GM12873 (cell line): ENCODE data around the gene PINK1.

ENCODE experiments used
- TF ChIP-seq, protein P1 (sequence below): IDR thresholded peaks from 2 replicates; pipeline ENCODE4 v1.5.1; 2012; ENCODE audit warnings: low read depth, mild to moderate bottlenecking, moderate library complexity, low read length, control low read depth; ENCODE audit not compliant: insufficient read depth; ENCODE audit errors: missing control alignments

PINK1 gene

DNA sequence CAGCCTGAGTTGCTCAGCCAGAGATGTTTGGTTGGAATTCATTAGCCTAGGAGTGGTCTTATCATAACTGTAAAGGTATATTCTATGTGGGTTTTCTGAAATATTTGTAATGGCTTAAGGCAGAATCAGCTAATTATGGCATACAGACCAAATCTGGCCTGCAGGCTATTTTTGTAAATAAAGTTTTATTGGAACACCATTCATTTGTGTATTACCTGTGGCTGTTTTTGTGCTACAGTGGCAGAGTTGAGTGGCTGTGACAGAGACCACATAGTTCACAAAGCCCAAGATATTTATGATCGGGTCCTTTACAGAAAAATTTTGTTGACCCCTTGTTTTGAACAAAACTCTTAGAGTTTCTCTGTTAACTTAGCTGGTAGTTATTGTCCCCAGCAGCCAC, 35.3 kb downstream of the PINK1 start:
- TF ChIP-seq, protein P1, sequence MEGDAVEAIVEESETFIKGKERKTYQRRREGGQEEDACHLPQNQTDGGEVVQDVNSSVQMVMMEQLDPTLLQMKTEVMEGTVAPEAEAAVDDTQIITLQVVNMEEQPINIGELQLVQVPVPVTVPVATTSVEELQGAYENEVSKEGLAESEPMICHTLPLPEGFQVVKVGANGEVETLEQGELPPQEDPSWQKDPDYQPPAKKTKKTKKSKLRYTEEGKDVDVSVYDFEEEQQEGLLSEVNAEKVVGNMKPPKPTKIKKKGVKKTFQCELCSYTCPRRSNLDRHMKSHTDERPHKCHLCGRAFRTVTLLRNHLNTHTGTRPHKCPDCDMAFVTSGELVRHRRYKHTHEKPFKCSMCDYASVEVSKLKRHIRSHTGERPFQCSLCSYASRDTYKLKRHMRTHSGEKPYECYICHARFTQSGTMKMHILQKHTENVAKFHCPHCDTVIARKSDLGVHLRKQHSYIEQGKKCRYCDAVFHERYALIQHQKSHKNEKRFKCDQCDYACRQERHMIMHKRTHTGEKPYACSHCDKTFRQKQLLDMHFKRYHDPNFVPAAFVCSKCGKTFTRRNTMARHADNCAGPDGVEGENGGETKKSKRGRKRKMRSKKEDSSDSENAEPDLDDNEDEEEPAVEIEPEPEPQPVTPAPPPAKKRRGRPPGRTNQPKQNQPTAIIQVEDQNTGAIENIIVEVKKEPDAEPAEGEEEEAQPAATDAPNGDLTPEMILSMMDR, result no peak

DNA sequence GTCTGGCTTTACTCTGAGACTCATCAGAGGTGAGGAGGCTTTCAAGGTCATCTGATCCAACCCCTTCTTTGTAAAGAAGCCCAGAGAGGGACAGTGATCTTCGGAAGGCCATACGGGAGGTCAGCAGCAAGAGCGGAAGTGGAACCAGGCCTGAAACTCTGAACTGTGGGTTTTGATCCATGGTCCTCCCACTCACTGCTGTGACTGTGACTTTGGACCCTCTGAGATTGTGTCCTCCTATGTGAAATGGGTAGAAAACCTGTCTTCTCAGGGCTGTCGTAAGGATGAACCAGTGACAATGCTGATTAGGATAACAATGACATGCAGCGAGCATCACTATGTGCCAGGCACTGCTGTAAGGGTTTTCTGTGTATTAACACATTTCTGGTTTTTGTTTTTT, 37.7 kb downstream of the PINK1 start:
- TF ChIP-seq, protein P1, result no peak

DNA sequence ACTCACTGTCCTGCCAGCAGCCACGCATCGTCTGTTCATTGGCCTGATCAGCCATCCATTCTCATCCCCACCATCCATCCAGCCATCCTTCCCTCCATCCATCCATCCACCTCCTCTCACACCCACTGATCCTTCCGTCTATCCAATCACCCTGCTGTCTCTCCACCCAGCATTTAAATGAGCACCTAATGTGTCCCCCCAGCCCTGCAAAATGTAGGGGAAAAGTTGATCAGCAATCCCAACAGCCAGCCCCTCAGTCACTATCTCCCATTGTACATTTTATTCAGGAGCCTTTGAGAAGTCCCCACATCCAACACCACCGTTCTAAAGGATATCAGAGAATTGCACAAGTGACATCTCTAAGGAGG, 39.0 kb downstream of the PINK1 start:
- TF ChIP-seq, protein P1, result no peak

DNA sequence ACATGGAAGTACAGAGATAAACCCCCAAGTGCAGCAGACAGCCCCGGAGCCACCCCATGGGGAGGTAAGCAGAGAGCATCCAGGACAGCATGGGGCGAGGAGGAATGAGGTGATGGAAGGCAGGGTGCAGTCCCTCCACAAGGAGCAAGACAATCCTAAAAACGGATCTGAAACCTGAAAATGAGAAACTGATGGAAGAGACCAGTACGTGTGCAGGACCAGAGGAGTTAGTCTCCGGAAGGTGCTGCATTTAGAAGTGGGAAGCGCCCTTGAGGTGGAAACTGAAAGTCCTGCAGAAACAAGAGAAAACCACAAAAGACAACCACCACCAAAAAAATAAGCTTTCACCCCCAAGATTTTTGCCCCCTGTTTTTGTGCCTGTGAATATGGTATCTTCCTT, 45.3 kb downstream of the PINK1 start:
- TF ChIP-seq, protein P1, result no peak

DNA sequence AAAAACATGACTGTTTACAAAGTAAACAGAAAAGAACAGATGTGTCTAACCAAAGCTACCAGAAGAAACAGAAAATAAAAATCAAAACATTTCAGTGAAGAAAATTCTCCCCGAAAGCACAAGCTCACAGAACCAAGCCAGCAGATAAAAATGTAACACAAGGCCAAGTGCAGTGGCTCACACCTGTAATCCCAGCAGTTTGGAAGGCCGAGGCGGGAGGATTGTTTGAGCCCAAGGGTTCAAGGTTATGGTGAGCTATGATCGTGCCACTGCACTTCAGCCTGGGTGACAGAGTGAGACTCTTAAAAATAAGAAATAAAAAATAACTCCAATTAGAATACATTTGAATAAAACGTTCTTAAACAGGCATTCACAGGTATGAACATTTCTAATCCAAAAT, 47.0 kb downstream of the PINK1 start:
- TF ChIP-seq, protein P1, result no peak

DNA sequence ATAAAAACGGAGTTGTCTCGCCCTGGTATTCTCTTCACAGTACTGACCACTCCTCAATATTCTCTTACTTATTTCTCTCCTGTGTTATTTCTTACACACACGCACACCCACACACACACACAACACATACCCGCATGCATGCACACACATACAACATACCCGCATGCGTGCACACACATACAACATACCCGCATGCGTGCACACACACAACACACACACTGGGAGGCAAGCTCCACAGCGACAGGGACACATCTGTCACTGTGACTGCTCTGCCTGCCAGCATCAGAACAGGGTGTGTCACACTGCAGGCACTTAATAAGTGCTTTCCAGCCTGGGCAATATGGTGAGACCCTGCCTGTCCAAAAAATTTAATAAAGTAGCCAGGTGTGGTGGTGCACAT, 48.7 kb downstream of the PINK1 start:
- TF ChIP-seq, protein P1, result no peak

DNA sequence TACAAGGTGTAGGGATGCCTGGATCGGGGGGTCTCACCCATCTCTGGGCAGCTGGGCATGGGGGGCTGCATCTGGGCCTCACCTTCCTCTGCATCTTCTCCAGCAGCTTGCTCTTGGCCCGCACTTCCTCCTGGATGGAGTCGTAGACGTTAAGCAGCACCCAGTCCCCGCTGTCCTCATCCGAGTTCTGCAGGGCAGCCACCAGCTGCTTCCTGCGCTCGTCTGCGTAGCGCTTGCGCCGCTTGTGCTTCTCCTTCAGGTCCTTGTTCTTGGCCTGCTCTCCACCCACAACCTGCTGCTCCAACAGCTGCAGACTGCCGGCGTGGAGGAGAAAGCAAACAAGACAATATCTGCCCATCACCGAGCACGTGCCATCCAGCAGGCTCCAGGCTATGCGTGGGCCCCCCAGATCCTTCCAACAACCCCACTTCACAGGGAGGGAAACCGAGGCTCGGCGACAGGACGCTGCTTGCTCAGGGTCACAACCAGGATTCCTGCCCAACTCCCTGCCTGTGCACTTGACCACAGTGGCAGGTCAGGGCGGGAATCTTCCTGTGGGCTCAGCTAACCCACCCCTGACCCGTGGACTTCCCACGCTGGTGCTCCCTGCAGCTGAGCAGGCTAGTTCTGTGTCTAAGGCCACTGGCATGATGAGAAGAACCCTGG, 49.4 kb downstream of the PINK1 start:
- TF ChIP-seq, protein P1, result no peak
